ENCODE measurements around the gene FLT1. TPM values are rescaled to one million over a fixed set of nuclear protein-coding genes. Genes with fewer than 3 reads are reported as not detected.
A peak's percentile ranks its signal among the peaks of the same experiment; 100 is the strongest.

Gene FLT1
- total RNA-seq, 1 donor from 2014 or later, result 72.4 TPM

GRCh38 chr13:28528388-28528787, 33.5 kb upstream of the FLT1 start:
- intact Hi-C loops (cut with DNase I), result no loop called here
- DNase-seq, result no peak
- Histone ChIP-seq H3K27me3 (peaks cover 26% of the 10 kb centered on the region), H3K9me3 (no peaks in the 10 kb centered on the region), H3K4me1 (peaks cover 8% of the 10 kb centered on the region), H3K4me3 (no peak overlapping the region), H3K27ac (no peak overlapping the region), H3K36me3 (no peaks in the 10 kb centered on the region)
- no peak for ATAC-seq
- TF ChIP-seq, protein P1, sequence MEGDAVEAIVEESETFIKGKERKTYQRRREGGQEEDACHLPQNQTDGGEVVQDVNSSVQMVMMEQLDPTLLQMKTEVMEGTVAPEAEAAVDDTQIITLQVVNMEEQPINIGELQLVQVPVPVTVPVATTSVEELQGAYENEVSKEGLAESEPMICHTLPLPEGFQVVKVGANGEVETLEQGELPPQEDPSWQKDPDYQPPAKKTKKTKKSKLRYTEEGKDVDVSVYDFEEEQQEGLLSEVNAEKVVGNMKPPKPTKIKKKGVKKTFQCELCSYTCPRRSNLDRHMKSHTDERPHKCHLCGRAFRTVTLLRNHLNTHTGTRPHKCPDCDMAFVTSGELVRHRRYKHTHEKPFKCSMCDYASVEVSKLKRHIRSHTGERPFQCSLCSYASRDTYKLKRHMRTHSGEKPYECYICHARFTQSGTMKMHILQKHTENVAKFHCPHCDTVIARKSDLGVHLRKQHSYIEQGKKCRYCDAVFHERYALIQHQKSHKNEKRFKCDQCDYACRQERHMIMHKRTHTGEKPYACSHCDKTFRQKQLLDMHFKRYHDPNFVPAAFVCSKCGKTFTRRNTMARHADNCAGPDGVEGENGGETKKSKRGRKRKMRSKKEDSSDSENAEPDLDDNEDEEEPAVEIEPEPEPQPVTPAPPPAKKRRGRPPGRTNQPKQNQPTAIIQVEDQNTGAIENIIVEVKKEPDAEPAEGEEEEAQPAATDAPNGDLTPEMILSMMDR (IDR thresholded peaks at IDR 0.05), result no peak

GRCh38 chr13:28527629-28528028, 32.7 kb upstream of the FLT1 start:
- H3K36me3 ChIP-seq, result no peaks in the 10 kb centered on the region
- H3K4me3 ChIP-seq, result no peak overlapping the region
- TF ChIP-seq, protein P1 (IDR thresholded peaks at IDR 0.05), result no peak
- ATAC-seq, result peak; percentile 60
- peak; percentile 69 for DNase-seq
- no peaks in the 10 kb centered on the region for H3K9me3 ChIP-seq
- peaks cover 26% of the 10 kb centered on the region for H3K27me3 ChIP-seq
- no peak overlapping the region for H3K27ac ChIP-seq
- intact Hi-C loops (cut with DNase I), result no loop called here
- H3K4me1 ChIP-seq, result peaks cover 8% of the 10 kb centered on the region

- Histone ChIP-seq H3K9me3 (no peaks in the 10 kb centered on the region), H3K4me3 (no peak overlapping the region), H3K36me3 (no peaks in the 10 kb centered on the region), H3K27ac (no peak overlapping the region), H3K4me1 (peaks cover 8% of the 10 kb centered on the region), H3K27me3 (peaks cover 26% of the 10 kb centered on the region)
- TF ChIP-seq, protein P1 (IDR thresholded peaks at IDR 0.05), result no peak
- intact Hi-C loops (cut with DNase I), result no loop called here
- ATAC-seq (no peak), DNase-seq (no peak)
Measured at GRCh38 chr13:28526876-28527275, 31.9 kb upstream of the FLT1 start.

GRCh38 chr13:28522871-28523270, 27.9 kb upstream of the FLT1 start:
- H3K27me3 ChIP-seq, result no peaks in the 10 kb centered on the region
- intact Hi-C loops (cut with DNase I), result no loop called here
- no peak for DNase-seq
- H3K4me1 ChIP-seq, result no peaks in the 10 kb centered on the region
- ATAC-seq, result no peak
- TF ChIP-seq, protein P1 (IDR thresholded peaks at IDR 0.05), result no peak
- no peaks in the 10 kb centered on the region for H3K36me3 ChIP-seq
- no peak overlapping the region for H3K27ac ChIP-seq
- H3K9me3 ChIP-seq, result no peaks in the 10 kb centered on the region
- no peak overlapping the region for H3K4me3 ChIP-seq

DNA sequence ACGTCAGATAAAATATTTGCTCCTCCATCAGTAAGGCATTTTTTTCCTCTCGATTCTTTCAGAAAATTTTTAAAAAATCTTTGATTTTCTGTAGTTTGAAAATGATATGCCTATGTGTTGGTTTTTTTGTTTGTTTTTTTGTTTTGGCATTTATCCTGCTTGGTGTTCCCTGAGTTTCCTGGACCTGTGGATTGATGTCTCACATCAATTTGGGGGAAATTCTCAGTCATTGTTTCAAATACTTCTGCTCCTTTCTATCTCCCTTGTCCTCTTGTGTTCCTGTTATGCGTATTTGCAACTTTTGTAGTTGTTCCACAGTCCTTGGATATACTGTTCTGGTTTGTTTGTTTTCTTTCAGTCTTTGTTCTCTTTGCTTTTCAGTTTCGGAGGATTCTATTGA, 18.8 kb upstream of the FLT1 start:
- ATAC-seq (no peak), DNase-seq (no peak)
- no peaks in the 10 kb centered on the region for H3K36me3 ChIP-seq
- H3K4me1 ChIP-seq, result no peaks in the 10 kb centered on the region
- no peaks in the 10 kb centered on the region for H3K9me3 ChIP-seq
- intact Hi-C loops (cut with DNase I), result no loop called here
- no peaks in the 10 kb centered on the region for H3K27me3 ChIP-seq
- H3K27ac ChIP-seq, result no peak overlapping the region
- TF ChIP-seq, protein P1 (IDR thresholded peaks at IDR 0.05), result no peak
- H3K4me3 ChIP-seq, result no peak overlapping the region

GRCh38 chr13:28510542-28510941, 15.6 kb upstream of the FLT1 start:
- intact Hi-C loops (cut with DNase I), result no loop called here
- H3K27me3 ChIP-seq, result no peaks in the 10 kb centered on the region
- H3K36me3 ChIP-seq, result no peaks in the 10 kb centered on the region
- ATAC-seq (no peak), DNase-seq (no peak)
- TF ChIP-seq, protein P1 (IDR thresholded peaks at IDR 0.05), result no peak
- no peak overlapping the region for H3K27ac ChIP-seq
- H3K9me3 ChIP-seq, result no peaks in the 10 kb centered on the region
- peaks cover 4% of the 10 kb centered on the region for H3K4me1 ChIP-seq
- no peak overlapping the region for H3K4me3 ChIP-seq
